ENCODE results near the gene RMND1.
"Not testable (repeated sequence)": the region's sequence is repeated elsewhere in the genome, so short reads cannot be mapped to it uniquely, and the experiment has no call there.

The RMND1 gene

DNA sequence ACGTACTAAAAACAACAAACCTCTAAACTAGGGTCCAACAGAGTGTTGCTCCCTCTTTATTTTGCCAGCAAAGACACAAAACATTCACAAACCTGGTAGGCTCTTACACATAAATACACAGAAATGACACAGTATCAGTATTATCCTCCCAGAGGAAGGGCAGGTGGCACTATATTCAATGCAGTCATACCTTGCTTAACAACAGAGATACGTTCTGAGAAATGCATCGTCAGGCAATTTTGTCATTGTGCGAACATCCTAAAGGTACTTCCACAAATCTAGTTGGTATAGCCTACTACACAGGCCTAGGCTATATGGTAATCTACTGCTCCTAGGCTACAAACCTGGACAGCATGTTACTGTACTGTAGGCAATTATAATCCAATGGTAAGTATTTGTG, 70.2 kb downstream of the RMND1 start:
- DNase-seq = no peak

DNA sequence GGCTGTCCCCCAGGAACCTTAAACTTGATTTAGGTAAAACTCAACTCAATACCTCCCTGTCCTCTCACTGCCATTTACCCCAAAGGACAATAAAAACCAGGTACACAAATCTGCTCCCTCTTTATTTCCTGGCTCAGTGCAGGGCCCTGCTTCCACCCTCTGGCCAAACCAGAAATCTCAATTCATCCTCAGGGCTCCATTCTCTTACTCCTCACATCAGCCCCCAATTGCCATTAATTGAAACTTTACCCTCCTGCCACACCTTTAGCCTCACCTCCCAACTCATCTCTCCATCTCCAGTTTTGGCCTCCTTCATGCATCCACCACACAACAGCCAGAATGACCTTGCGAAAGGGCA, 71.1 kb downstream of the RMND1 start:
- no peak for DNase-seq

DNA sequence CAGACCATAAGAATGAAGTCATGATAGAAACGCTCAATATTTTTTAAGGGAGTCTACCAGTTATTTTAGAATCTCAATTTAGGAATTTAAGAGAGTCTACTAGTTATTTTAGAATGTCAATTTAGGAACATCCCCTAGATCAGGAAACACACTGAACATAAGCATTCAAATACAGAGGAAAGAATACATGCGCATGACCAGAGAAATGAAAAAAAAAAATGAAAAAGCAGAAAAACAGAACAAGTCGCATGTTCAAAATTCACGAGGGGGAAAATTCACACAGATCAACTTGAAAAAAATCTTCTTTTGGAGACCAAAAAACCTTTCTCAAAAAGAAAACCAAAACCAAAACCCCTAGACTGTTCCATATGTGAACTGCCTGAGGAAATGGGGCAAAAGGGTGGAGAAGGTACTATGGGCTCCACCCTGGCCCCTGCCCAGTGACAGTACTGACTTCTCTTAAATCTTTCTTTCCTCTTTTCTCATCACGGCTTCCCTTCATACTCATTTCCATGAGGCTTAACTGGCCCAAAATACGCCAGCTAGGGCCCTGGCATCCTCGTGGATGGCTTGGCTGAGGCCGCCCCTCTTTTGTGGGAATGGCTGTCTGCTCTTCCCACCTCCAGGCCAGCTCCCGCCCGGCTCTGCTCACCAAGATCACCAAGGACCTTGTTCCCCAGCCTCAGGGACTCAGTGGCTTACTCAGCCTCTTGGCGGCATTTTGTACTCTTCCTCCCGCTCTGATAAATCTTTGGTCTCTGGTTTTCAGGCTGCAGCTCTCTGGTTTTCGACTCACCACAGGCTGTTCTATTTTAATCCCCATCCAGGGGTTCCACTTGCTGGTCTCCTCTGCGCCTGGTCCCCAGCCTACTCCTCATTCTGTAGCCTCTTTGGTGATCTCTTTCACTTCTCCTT, 71.7 kb downstream of the RMND1 start:
- DNase-seq = peak; percentile 72

DNA sequence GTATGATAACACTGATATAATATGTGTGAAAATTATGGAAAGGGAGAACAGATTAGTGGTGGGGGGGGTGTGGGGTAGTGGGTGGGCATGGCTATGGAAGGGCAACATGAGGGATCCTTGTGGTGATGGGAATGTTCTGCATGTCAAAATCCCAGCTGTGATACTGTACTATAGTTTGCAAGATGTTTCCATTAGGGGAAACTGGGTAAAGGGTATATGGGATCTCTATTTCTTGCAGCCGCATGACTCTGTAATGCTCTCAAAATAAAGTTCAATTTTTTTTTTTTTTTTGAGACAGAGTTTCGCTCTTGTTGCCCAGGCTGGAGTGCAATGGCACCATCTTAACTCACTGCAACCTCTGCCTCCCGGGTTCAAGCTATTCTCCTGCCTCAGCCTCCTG, 74.8 kb downstream of the RMND1 start:
- DNase-seq = no peak

DNA sequence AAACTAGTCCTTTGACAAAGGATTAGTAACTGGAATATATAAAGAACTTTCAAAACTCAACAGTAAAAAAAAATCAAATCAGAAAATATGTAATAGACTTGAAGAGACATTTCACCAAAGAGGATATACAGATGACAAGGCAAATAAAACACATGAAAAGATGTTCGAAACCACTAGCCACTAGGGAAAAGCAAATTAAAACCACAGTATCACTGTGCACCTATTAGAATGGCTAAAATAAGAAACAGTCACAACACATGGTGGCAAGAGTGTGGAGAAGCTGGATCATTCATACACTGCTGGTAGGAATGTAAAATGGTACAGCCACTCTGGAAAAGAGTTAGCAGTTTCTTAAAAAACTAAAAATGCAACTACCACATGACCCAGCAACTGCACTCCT, 75.5 kb downstream of the RMND1 start:
- no peak for DNase-seq

DNA sequence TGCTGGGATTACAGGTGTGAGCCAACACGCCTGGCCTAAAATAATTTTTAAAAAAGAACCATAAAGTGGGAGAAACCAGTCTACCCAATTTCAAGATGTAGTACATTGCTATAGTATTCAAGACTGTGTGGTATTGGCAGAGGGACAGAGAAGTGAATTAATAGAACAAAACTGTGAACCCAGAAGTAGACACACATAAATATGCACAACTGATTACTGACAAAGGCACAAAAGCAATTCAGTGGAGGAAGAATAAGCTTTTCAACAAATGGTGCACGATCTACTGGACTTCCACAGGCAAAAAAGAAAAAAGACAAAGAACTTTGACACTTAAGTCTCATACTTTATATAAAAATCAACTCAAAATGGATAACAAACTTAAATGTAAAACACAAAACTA, 76.1 kb downstream of the RMND1 start:
- no peak for DNase-seq

DNA sequence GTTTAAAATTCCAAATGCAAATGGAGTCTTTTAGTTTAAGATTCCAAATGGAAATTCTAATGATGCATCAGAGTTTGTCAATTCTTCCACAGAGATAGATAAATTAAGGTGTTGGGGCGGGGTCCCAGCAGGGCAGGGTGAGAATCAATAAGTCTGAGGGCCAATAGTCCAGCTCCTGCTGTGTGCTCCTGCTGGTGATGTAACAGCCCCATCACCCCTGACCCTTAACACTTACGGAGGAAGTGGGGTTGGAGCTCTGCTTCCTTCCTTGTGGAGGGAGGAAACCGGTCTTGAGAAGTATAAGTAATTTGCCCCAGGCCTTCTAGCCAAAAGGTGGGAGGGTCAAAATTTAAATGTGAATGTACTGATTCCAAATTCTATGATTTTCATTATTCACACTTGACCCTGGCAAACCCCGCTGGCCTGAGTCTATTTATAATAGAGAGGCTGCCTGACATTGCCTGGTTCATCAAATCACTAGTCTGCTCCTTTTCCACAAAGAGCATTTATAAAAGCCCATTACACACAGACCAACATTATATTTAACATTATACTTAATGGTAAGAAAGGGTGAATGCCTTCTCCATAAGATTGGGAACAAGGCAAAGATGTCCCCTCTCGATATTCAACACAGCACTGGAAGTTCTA, 77.8 kb downstream of the RMND1 start:
- DNase-seq = peak; percentile 51

DNA sequence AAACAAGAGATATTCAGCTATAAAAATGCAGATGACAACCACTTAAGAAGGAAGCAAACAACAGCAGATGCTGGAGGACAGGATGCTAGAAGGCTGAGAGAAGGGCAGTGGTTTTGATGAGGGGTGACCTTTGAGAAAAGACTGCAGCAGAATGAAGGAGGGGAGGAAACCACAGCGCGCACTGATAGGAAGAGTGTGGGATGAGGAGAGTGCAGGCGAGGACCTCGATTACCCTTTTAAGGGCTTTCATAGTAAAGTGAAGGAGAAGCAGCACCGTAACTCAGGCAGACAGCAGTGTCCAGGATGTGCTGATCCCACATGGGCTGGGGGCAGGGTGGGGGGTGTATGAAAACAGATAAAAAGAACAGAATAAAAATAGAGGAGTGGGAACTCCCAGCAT, 79.8 kb downstream of the RMND1 start:
- DNase-seq = no peak

DNA sequence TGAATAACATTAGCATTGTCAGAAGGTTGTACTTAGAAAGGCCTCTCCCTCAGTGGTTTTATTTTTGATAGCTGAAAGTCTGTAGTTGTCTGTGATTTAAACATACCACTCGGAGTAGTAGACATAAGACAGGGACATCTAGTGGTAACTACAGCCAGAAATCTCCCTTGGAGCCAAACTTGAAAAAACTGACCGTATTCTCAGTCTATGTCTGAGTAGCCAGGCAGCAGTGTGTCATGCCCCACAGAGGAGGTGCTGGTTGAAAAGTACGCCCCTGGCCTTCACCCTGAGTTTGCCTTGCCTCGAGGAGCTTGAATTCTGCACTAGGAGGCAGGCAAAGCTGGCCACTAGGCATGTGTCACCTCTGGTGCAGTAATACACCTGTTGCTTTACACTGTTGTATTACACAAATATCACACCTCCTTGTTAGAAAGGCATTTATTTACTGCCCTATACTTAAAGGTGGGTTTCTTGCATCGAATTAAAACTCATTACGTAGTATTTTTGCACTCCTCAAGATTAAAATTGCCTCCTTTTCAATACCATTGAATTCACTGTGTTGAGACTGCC, 81.3 kb downstream of the RMND1 start:
- DNase-seq = no peak

DNA sequence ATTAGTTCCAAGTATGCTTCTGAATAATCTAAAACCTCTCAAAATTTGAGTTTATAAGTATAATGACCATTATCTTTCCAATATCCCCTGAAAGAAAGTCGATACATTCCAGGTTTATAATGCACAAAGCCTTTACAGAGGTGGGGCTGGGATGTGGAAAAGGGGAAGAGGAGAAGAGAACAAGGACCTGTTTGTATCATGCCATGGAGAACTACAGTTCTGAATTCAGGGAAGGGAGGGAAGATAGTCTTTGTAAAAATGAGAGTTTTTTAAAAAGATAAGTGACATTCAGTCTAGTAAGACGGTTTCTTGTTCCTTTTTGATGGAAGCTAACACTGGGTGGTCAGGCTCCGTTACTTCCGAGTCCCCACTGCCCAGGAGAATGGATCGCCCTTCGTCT, 86.7 kb downstream of the RMND1 start:
- DNase-seq = no peak

DNA sequence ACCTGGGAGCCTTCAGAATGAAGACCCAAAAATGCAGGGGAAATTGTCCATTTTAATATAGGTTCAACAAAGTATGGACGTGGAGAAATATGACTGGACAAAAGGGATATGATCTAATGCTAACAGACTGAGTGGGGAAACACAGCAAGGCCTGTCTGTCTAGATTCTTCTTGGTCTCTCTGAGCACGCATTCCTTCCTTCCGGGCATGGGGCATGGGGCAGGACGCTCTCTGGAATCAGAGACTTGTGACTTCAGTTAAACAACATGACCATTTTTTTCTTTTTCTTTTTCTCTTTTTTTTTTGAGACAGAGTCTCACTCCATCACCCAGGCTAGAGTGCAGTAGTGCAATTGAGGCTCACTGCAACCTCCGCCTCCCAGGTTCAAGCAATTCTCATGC, 92.4 kb downstream of the RMND1 start:
- DNase-seq = no peak

DNA sequence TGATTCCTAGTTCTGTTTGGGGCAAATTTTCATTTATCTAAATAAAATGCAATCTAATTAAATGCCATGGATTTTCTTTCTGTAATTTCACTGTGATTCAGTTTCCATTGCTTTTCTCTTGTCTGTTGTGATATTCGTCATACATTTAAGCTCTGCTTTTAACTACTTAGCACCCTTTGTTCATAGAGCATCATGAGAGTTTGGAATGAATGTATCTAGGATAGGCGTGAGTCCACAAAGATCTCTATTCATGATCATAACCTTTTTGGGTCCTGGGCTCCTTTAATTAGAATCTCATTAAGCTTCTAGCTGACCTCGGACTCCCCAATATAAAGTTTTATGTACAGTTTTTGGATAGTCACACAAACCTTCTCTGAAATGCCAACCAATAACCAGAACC, 93.5 kb downstream of the RMND1 start:
- no peak for DNase-seq

DNA sequence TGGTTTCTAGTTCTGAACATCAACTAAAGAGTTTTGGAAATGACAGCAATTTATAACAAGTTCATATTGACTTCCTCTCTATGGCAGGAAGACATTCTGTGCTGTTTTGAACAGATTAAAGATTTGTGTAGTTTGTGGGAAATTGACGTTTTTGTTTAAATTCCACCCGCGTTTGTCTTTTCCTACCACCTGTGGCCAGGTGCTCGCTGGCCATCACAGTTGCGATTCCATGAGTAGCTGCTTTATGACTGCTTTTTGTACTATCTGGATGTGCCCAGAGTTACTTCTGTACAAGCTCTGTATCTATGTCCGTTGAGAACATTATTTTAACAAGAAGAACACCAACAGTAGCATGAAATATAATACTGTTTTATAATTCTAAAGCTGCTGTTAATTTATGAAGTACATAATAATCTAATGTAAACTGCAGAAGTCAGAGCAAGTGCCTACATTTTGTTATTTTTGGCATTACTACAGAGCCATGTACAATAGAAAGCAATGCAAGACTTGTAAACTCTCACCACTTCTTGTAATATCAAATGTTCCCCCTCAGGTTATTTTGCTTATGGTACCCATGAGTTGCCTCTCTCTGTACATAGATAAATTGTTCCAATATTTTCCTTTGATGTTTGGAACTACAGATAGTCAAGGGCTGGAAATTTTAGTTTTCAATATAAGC, 94.0 kb downstream of the RMND1 start:
- no peak for DNase-seq

DNA sequence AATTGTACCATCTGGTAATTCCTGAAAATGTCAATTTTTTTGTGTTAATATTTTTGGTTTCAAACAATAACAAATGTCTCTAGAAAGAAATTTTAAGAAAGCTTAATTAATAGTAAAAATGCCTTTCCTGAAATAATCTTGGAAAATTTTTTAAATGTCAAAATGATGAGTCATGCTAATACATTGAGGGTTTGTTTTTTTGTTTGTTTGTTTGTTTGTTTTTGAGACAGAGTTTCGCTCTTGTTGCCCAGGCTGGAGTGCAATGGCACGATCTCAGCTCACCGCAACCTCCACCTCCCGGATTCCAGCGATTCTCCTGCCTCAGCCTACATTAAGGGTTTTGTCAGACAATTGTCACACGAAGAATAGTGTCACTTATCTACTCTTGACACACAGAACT, 94.9 kb downstream of the RMND1 start:
- not testable (repeated sequence) for DNase-seq
